OCI-LY1 (cell line): ENCODE data around the gene GPR171.

Experiments used
- CTCF ChIP-seq: fragments of 200-600 bp; sonication (generic), shearing (Covaris generic); IDR thresholded peaks from 2 replicates; pipeline ENCODE4 v1.5.1; 2017; ENCODE audit warnings: mild to moderate bottlenecking, antibody characterized with exemption, low read length, moderate library complexity, mixed read lengths
- EZH2 ChIP-seq: fragments of 200-600 bp; sonication (generic), shearing (Covaris generic); IDR thresholded peaks from 2 replicates; pipeline ENCODE4 v1.8.0; 2017; ENCODE audit warnings: borderline replicate concordance, mixed run types, mild to moderate bottlenecking, antibody characterized with exemption, low read length, moderate library complexity, mixed read lengths

GRCh38 chr3:151224268-151224866 lies 21.4 kb upstream of the GPR171 start:
- TF ChIP-seq CTCF, result no peak
- TF ChIP-seq EZH2, result no peak
